ENCODE results near the gene ZNF474.

DNA sequence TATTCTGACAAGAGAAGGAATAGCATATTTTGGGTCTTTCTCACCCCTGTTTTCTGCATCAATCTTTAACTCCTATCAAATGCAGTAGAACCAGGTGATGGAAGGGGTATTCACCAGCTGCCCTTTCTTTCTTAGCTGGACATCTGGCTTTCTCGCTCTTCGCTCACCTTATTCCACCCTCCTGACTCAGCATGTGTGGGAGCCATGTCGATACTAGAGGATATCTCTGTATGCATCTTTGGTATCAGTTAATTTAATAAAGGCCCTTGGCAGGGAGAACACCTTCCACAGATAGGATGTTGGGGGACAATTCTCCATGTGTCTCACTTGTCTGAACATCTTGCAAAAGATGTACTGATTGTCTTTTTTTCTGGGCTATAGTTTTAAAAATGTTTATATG is 71.5 kb downstream of the ZNF474 start:
- TF ChIP-seq, protein P1, sequence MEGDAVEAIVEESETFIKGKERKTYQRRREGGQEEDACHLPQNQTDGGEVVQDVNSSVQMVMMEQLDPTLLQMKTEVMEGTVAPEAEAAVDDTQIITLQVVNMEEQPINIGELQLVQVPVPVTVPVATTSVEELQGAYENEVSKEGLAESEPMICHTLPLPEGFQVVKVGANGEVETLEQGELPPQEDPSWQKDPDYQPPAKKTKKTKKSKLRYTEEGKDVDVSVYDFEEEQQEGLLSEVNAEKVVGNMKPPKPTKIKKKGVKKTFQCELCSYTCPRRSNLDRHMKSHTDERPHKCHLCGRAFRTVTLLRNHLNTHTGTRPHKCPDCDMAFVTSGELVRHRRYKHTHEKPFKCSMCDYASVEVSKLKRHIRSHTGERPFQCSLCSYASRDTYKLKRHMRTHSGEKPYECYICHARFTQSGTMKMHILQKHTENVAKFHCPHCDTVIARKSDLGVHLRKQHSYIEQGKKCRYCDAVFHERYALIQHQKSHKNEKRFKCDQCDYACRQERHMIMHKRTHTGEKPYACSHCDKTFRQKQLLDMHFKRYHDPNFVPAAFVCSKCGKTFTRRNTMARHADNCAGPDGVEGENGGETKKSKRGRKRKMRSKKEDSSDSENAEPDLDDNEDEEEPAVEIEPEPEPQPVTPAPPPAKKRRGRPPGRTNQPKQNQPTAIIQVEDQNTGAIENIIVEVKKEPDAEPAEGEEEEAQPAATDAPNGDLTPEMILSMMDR (IDR thresholded peaks at IDR 0.05): no peak
- TF ChIP-seq POLR2A (IDR thresholded peaks at IDR 0.05): no peak

All from prostate gland (tissue), 2 donors.